Stimulated activated CD8-positive, alpha-beta memory T cell treated with anti-CD3 and anti-CD28 coated beads, Interleukin-15, amount 100 ng/mL, for 24 hours (primary cell): ENCODE data around the gene OTOG.

ENCODE experiments used
- DNase-seq: peaks from one replicate; pipeline ENCODE4 v3.0.0-alpha.2; 2020; ENCODE audit warnings: low read depth

The OTOG gene

DNA sequence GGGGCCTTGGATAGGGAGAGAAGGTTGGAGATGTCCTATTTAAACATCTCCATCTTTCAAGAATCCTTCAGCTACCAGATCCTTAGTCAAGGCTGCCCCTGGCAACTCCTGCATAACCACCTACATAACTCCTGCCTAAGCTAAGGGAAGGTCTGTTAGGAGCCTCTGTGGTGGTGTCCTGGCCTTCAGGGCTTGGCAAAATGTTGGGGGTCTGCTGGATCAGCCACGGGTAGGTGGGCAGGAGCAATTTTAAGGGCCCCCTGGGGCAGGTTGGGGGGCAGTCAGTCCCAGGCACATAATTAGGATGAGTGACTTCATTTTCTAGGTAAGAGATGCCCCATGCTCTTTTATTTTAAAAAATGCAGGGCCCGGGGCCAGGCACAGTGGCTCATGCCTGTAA lies 28.7 kb upstream of the OTOG start:
- no peak for DNase-seq

DNA sequence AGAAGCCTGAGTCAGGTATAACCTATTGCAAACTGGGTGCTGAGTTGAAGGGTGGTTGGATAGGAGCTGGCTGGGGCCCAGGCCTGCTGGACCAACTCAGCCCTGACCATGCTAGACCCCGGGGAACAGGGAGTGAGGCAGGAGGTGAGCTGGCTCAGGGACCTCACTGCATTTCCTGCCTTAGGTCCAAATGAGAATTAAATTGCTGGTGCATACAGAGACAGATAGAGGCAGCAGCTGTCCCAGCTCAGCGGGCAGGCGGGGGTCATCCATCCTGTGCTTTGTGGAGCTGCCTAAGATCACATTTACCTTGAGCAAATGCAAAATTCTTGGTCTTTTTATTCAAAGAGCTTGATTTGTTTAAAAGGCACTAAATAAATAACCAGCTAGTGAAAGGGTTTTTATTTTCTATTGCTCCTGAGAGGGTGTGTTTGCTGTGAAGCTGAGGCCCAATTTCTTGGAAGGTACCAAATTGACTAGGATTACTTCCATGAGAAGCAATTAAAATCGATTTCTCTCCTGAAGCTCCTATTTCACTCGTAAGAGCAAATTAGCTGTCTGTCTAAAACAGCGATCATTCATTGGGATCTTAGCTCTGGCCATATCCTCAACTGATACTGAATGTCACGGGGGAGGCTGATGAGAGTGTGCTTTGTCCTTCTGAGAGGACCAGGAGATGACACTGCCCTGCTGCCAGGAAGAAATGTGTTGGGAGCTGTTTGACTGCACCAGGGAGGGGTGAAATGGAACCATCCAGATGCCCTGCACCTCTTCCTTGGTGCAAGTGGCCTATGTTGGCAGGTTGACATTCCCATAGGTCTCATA lies 27.8 kb upstream of the OTOG start:
- no peak for DNase-seq

DNA sequence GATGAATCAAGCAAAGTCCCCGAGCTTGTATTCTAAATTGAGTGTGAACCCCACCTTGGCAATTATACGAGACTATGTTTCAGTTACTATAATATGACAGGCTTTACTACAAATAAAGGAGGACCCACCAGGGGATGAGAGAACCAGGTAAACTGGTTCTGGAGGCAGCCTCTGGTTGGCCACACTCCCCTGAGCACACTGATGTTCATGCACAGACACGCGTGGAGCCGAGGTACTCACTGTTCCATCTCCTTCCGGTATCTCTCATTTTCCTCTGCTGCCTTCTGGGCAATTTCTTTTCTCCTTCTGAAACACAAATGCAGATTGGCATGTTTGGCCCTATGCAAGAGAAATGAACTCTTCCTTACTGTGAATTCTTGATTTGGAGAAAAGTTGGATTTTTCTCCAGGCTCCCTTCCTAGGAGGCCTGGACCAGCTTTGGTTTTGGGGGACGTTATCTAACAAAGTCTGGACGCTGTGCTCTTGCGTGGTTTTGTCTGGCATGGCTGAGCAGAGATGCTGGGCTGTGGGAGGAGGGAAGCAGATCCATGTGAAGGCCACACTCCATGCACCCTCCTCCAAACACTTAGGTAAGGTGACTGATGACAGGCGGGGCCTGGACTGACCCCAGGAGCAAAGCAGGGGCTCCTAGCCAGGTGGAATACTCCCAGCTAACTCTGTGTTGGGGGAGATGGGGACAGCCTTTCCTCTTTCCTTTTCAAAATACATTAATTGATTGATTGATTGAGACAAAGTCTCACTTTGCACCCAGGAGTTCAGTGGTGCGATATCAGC lies 25.8 kb upstream of the OTOG start:
- DNase-seq = no peak

DNA sequence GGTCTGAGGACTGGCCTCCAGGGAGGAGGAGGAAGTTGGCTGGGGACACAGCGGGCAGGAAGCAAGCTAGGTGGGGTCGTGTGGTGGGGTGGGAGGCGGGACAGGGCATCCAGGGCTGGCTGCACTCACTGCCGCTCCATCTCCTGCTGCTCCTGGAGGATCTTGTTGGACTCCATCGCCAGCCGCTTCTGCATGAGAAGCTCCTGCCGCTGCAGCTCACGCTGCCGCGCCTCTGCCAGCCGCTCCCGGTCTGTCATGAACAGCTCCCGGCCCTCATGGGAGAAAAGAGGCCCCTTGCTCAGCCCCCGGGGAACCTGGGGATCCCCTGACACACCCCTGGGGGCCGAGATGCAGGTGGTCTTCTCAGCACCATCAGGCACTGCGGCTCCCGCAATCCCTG lies 24.4 kb upstream of the OTOG start:
- no peak for DNase-seq

DNA sequence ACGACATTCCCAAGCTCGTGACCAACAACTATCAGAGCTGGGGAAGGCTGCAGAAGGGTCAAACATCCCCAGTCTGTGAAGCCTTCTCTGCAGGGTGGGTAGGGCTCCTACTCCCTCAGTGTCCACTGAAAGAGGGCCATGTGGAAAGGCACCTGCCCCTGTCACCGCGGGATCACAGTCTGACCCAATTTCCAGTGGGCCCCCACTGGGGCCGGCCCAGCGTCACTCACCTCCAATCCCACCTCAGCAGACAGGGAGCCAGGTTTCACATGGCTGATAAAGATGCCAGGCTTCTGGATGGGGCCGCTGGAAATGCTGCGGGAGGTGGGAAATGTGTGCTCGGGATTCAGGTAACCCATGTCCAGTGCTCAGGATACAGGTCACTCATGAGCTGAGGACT lies 22.8 kb upstream of the OTOG start:
- no peak for DNase-seq

DNA sequence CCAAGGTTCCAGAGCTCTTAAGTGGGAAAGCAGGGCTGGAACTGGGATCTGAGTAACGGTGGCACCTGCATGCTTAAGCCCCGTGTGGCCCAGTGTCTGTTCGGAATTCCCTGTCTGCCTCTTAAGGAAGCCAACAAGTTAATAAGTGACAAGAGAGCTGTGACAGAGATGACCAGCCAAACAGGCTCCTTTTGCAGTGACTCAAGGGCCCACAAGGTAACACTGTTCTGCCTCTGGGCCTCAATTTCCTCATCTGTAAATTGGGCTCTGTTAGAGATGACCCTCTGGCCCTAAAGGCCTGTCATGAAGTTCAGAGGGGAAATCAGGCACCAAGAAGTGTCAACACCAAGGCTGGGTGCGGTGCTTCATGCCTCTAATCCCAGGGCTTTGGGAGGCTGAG lies 21.5 kb upstream of the OTOG start:
- DNase-seq = no peak

DNA sequence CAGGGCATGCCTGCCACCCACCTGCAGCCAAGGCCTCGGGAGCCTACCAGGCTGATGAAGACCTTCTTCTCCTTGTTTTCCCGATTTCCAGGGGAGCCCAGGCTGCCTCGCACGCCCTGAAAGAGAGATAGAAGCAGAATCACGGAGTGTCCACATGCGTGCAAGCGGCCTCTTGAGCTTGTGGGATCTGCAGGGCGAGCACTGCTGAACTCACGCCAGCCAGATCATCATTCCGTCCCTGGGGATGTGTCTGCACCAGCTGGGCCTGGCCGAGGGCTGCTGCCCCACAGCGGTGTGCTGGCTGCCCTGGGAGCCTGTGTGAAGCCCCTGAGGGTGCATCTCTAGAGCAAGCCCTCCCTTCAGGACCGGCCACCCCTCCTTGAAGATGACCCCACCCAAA lies 20.7 kb upstream of the OTOG start:
- DNase-seq = no peak

DNA sequence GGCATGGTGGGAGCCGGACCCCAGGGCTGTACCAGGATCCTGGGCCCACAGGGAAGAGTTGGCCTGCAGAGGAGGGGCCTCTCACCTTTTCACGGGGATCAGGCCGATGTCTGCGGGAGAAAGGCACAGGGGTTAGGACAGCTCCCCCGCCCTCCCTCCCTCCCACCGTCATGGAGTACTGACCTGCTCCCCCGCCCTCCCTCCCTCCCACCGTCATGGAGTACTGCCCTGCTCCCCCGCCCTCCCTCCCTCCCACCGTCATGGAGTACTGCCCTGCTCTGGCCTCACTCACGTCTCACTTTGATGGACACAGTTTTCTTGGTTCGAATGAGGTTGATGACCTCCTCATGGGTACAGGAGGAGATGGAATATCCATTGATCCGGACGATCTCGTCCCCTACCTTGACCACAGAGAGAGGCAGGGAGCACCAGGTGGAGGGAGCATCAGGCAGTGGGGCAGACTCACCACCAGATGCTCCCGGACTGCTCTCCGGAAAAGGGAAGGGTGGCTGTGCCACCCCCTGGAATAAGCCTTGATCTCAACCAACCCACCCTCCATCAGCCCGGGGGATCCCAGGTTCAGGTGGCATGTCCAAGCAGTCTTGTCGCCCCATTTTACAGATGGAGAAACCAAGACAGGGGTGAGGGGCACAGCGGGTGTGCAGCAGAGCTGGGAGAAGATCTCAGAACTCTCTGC lies 20.0 kb upstream of the OTOG start:
- no peak for DNase-seq

DNA sequence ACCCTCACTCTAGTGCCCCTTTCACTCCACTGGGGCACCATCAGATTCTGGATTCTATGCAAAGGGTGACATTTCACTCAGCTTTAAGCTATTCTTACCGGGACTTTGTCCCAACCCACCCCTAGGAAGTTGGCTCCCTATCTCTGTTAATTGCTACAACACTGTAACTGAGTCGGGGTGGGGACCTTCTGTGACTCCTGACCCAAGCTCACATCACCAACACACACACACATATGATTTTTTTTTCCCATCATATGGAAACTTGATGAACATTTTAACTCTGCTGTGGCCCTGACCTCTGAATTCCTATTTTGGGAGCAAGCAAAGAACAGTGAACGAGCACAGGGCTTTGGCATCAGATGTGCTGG lies 19.4 kb upstream of the OTOG start:
- DNase-seq = no peak

DNA sequence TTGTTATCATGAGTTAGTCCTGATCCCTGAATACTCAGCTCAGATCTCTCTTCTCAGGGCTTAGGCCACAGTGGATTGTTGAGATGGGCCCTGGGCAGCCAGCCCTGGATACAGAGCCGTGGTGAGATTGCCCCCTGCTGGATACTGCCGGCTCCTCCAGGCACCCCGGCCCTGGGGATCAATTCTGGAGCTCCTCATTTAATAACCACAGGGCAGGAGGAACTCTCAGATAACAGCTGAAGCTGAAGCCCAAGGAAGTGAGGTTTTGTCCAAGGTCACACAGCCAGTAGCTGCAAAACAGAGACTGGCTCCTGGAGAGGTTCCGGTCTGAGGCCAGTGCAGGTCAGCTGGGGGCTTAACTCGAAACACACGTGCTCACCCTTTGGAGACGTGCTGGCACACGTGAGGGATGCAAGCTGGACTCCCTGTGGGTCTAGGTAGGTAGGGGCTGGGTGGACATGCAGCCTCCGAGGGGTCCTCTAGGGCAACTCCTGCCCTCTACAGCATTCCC lies 18.8 kb upstream of the OTOG start:
- no peak for DNase-seq

DNA sequence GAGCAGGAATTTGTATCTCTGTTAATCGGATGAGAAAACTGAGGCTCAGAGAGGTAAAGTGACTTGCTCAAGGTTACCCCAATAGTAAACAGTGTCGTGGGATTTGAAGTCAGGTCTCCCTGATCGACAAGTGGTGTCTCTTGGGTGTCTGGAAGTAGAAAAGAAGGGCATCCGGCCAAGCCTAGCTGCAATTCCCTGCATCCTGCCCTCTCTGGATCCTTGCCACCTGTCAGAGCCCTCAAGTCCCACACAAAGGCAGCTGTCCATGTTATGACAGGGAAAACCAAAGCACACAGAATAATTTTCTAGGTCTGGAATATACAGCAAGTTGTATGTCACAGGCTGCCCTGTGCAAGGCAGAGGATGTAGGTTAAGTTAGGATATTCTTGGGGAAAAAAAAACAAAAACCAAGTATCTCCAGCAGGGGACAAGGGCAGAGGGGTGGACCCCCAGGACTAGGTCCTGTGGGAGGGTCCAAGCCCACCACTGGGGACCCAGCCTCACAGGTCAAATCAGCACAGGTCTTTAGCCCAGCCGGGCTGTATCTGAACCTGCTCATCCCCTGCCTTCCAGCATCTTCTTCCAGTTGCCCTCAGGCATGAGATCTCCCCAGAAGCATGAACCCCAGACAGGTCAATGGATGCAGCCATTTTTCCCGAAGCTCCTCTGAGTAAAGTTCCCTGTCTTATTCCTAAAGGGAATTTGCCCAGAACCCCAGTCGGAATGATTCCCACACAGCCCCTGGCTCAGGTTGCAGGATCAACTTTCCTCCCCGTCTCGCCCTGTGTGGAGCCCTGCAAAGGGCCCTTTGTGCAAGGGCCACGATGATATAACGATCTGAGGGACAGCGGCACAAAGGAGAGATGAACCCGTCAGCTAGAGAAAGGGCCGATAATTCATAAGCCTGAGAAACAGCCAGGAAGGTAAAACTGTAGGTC lies 17.9 kb upstream of the OTOG start:
- no peak for DNase-seq

DNA sequence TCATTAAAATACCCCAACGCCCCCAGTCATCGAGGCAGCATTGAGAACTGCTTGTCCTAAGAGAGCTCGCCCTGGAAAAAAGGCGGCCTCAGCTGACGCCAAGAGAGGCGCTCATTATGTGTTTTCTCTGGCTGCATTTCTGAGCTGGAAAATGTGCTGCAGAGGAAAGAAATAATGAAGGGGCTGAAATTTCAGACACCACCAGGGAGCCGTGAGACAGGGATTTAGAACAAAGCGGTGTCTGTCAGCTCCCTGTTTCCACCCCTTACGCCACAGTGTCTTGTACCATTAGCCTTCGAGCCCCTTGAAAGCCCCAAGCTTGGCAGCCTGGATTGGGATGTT lies 17.2 kb upstream of the OTOG start:
- DNase-seq = no peak

DNA sequence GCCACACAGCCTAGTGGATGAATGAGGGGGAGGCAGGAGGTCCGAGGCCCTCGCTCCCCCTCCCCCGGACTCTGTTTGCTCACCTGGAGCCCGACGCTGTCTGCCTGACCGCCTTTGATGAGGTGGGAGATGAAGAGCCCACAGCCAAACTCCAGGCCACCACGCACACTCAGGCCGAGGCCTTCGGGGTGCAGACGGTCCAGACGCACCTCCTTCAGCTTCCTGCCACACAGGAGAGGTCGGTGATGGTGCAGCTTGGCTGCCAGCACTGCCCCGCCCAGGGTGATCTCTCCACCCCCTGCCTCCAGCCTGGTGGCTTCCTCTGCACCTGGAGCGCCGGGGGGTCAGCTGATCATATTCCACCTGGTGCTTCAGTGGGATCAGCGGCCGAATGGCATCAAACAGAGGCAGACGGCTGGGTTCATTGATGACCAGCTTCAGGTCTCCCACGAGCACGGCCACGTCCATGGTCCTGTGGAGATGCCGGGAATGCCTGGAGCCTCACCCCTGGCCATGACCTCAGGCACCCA lies 15.9 kb upstream of the OTOG start:
- DNase-seq = no peak

DNA sequence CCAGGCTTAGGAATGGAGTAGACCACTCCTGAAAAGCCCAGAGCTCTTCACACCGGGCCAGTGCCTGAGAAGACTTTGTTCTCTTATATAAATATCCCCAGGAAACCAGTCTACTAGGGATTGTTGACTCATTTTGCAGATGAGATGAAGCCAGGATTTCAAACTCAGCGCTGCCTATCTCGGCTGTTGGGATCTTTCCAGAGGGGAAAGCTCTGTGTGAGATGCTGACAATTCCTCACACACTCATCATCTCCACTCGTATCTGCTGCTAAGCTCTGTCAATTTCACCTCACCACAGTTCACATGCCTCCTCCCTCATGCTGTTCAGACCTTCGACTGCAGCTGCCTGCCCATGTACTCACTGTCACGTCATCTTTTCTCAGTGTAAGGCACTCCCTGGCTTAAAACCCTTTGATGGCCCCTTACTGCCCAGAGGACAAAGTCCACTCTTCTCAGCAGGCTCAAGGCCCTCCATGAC lies 15.4 kb upstream of the OTOG start:
- DNase-seq = no peak

DNA sequence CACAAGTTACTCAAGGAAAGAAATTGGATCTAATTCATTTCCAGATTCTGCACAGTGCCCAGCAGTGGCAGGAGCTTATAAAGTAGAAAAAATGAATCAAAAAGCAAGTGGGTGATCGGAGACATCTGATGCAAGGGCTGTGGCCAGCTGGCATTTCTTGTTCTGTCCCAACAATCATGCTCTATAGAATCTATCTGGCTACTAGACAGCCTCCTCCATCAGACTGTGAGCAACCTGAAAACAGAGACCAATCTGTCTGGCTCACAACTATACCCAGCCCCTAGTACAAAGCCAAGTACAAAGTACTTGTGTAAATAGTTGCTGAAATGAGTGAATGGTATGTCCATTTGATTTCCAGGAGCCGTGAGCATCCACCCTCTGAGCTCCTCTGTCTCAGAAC lies 14.3 kb upstream of the OTOG start:
- no peak for DNase-seq

DNA sequence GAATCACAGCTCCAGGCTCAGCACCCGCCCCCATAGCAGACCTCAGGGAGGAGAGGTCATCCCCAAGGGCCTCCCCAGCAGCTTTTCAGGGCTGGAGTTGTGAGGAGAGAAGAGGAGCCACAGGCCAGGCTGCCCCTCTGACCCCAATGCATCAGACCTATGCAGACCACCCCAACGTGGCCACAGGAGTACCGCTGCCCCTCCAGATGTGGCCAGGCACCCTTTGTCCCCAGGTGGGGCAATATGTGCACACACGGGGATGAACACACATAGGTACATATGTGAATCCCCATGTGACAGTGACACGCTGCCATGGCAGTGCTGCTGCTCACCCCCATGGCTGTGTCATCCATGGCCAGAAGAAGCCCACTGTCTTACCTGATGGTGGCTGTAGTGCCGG lies 13.7 kb upstream of the OTOG start:
- no peak for DNase-seq

DNA sequence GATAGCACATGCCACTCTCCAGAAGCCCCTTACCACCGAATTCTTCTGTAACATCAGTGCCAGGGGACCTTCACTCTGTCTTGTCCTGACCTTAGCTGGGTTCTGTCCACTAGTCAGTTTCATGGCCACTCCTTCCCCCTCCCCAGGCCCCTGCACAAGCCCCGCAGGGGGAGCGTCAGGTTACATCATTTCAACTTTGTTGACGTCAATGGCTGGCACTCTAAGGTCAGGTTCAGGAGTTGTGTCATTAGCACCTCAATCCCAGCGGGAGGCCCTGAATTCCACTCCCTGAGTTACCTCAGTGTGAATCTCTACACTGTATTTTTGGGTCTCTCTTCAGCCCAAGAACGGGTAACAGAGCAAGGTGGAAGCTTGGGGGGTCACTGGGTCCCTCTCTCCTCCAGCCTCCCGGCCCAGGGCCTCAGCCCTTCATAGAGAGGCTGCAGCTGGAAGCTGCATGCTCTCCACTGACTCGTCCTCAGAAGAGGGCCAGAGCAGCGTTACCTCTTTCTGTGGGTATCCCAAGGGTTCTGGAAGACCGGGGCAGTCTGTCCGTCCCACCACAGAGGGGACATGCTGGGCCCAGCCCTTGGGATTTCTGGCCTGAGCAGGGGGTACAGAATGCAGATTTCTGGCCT lies 13.2 kb upstream of the OTOG start:
- DNase-seq = no peak

DNA sequence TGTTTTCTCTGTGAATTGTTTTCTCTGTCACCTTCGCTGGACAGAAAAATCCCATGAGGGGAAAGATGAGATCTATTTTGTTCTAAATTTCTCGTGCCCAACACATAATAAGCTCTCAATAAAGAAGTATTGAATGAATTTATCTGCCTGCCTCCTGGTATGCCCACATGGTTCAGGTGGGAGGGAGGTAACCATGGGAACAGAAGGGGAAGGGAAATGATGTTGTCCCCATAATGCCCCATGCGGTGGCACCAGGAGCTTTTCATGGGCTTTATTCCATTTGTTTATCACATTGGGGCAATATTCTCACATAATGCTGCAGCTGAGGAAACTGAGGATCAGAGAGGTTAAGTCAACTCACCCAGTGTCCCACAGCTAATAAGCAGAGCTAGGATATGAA lies 11.6 kb upstream of the OTOG start:
- DNase-seq = no peak

DNA sequence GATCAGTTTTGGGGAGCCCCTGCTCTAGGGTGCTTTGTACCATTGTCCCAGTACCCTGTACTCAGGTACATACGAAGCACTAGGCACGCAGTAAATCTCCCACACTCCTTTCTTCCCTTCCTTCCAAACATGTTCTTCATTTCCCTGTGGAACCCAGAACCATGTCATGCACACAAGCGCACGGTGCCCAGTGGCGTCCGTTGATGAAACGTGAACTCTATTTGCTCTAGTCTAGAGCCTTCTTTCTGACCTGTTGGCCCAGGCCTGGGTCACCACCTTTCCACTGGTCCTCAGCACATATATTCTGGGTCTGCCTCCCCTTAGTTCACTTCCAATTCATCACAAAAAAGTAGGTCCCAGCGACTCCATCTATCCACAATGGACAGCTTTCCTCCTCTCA lies 9.8 kb upstream of the OTOG start:
- DNase-seq = no peak

DNA sequence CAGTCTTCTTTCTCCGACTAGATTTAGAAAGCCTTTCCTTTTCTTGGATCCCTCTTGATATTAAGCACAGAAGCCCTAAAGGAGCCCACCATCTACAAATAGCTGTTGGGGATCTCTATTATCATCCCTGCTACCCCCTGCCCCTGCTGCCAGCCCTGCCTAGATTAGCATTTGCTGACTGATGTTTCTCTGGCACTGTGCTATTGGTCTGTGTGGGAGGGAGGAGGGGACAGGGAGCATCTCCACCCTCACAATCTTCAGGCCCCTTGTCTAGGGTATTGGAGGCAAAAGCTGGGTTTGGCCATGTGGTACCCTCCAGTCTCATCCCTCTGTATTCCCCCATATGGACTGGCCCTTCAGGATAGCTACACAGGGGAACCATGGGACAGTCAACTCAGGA lies 9.0 kb upstream of the OTOG start:
- no peak for DNase-seq

DNA sequence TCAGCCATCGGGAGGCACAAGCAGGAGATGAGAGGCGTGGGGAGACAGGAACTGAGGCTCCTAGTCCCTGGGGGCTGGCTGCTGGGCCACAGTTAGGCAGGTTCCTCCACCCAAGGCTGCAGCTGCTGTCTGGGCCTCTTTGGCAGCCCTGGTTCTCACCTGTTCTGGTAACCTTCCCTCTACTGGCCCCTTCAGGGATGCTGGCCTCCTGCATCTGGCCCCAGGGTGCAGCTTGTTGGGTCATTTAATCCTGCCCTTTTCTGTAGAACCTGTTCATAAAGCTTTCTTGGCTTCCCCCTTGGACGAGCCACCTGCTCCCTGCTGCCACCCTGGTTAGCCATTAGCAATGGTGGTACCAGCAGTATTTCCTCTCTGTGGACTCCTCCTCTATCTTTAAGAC lies 8.3 kb upstream of the OTOG start:
- DNase-seq = no peak
